DMS153 treated with DMSO at 0.1 percent for 48 hours (cell line): ENCODE data around the gene FCGBP.
"Not testable (repeated sequence)": the region's sequence is repeated elsewhere in the genome, so short reads cannot be mapped to it uniquely, and the experiment has no call there.

ENCODE experiments used
- DNase-seq: peaks from one replicate; lab custom pipeline; 2025; ENCODE audit not compliant: unreplicated experiment; lab: John Stamatoyannopoulos, UW

FCGBP gene

GRCh38 chr19:39892506-39892902 is 41.9 kb downstream of the FCGBP start:
- not testable (repeated sequence) for DNase-seq

DNA sequence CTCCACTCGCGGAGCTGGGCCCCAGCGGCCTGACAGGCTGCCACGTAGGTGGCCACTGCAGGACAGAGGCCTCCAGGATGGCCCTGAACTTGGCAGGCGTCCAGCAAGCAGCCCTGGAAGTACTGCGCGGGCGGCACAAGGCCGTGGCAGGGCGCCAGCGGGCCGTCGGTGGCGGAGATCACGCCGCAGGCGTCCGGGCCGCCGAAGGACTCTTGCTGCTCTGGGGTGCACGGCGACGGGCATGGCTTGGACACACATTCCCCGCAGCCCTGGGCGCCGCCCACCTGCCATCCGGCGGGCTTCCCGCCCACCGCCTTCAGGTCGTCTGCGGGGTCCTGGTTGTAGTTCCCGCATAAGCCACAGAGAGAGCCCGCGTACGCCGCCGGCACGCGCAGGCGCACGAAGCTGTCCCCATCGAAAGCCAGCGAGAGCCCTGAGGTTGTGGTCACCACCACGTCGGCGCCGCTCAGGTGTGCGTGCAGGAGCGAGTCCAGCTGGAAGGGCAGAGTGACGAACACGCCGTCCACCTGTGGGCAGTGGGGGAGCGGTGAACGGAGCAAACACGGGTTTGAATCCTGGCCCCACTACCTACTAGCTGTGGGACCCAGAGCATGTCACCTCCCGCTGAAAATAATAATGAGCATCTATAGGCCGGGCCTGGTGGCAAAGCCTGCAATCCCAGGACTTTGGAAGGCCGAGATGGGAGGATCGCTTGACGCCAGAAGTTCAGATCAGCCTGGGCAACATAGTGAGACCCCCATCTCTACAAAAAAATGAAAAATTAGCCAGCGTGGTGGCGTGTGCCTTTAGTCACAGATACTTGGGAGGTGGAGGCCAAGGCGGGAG is 42.6 kb downstream of the FCGBP start:
- not testable (repeated sequence) for DNase-seq

- DNase-seq = no peak
These were observed 43.5 kb downstream of the FCGBP start for GRCh38 chr19:39890755-39891551.

GRCh38 chr19:39889872-39890754 is 44.3 kb downstream of the FCGBP start:
- not testable (repeated sequence) for DNase-seq

DNA sequence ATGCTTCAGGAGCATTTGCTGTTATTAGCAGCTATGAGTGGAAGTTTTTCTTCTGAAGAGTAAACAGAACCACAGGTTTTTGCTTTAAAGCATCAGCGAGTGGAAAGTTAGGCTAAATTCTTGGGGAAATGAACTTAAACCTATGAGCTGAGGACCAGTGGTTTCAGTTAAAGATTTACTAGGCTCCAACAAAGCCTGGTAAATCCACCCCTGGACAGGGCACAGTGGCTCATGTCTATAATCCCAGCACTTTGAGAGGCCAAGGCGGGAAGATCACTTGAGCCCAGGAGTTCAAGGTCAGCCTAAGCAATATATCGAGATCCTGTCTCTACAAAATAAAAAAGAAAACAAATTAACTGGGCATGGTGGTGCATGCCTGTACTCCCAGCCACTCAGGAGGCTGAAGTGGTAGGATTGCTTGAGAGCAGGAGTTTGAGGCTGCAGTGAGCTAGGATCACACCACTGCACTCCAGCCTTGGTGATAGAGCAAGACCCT is 46.9 kb downstream of the FCGBP start:
- not testable (repeated sequence) for DNase-seq

GRCh38 chr19:39885821-39886554 is 48.4 kb downstream of the FCGBP start:
- not testable (repeated sequence) for DNase-seq

DNA sequence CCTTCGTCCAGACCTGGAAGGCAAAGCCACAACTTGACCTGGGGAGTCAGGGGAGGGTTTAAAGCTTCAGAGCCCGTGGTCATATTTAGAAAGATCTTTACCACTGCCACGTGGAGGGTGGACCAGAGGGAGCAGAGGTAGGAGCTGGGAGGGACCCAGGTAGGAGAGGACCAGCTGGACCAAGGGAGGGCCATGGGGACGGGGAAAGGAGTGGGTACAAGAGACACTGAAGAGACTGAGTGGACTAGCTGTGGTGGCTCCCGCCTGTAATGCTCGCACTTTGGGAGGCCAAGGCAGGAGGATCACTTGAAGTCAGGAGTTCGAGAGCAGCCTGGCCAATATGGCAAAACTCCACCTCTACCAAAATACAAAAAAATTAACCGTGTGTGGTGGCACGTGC is 49.7 kb downstream of the FCGBP start:
- not testable (repeated sequence) for DNase-seq
